ENCODE measurements around the gene PLIN5.

PLIN5 gene, protein sequence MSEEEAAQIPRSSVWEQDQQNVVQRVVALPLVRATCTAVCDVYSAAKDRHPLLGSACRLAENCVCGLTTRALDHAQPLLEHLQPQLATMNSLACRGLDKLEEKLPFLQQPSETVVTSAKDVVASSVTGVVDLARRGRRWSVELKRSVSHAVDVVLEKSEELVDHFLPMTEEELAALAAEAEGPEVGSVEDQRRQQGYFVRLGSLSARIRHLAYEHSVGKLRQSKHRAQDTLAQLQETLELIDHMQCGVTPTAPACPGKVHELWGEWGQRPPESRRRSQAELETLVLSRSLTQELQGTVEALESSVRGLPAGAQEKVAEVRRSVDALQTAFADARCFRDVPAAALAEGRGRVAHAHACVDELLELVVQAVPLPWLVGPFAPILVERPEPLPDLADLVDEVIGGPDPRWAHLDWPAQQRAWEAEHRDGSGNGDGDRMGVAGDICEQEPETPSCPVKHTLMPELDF

GRCh38 chr19:4534836-4535658 lies at the start of gene PLIN5:
TSS of gene PLIN5 (minus strand) at chr19:4535224. CDS start at chr19:4534074, 1,150 bp downstream.
- peak; percentile 76 for DNase-seq

- peak; percentile 10 for DNase-seq
Measured at GRCh38 chr19:4583961-4584669, 49.1 kb upstream of the PLIN5 start.

- DNase-seq = no peak
Measured at GRCh38 chr19:4582980-4583842, 48.2 kb upstream of the PLIN5 start.

DNA sequence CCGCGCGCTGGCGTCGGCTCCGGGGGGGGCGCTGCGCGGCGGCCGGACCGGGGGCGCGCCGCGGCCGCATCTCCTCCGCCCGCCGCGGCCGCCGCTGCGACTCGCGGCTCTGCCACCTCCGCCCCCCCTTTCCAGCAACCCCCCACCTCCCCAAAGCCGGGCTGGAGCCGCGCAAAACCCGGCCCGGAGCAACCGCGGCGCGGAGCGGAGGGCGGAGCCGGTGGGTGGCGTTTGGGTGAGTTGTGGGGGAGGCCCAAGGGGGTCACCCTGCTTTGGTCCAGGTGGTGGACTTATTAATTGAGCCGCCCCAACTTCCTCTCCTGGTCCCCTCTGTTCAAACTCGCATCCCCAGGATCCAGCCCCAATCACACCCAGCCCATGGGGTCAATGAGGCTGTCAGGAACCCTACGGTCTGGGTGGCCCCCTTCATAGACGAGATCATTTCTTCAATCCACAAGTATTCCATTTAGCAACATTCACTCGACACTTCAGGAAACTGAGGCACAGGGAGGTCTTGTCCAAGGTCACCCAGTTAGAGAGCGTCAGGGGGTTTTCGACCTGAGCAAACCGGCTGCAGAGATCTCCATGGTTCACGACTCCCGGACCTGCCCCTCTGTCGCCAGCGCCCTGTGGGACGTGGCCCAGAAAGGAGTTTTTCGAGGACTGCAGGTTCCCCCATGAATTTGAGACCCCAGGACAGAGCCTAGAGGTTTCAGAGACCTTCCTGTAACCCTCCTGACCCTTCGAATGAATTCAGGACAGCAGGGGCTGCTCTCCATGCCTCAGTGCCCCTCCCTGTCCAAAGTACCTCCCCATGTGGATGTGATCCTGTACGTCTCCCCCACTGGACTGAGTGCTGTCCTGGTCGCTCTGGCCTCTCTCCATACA lies 46.9 kb upstream of the PLIN5 start:
- DNase-seq = peak; percentile 13

- DNase-seq = no peak
Measured at GRCh38 chr19:4580961-4581665, 46.1 kb upstream of the PLIN5 start.

DNA sequence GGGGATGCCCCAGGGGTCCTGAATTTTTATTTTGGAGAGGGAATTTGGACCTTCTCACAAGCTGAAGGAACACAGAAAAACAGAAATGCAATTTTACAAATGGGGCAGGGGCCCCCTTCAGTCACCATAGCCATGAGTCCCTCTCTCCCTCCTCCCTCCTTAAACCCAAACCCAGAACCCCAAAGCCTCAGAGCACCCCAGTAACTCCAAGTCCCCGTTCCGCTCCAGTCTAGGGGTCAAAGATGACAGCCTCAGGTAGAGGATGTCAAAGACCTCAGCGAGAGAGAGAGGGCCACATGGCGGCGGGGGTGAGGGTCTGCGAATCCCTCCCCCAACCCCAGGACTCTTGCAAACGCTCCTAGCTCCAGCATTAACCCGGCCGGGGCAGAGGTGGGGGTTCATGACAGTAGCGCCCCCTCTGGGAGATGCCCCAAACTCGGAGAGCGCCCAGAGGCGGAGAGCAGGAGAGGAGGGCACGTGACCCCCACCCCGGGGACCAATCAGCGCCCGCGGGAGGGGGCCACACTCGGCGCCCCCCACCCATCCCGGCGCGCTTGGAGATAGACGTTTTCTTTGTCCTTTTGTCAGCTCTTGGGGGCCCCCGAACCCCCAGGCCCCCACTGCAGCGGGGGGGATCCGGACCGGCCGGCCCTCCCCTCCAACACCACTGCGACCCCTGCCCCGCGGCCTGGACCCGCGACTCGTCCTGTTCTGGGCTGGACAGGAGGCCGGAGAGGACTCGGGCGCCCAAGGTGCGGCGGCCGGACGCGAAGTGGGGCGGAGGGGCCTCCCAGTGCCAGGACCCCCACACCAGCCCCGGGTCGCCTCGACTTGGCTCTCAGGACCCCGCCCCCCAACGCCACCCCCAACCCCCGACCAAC lies 45.2 kb upstream of the PLIN5 start:
- no peak for DNase-seq

DNA sequence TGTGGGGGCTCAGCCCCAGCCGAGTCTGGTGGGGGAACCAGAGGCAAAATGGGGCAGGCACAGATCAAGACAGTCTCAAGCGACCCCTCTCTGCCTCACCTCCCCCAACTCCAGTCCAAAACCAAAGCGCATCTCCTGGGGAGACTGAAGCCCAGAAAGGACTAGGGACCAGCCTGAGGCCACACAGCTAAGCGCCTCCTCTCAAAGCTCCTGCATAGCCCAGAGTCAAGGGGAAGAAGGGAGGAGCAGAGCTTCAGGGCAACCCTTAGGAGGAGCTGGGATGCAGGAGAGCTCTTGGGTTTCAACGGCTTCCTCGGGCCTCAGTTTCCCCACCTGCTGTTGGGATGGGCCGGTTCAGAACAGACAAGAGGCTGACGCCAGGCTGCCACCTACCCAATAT lies 44.4 kb upstream of the PLIN5 start:
- no peak for DNase-seq

- no peak for DNase-seq
Measured at GRCh38 chr19:4578552-4579248, 43.7 kb upstream of the PLIN5 start.

- no peak for DNase-seq
Measured at GRCh38 chr19:4577020-4577782, 42.2 kb upstream of the PLIN5 start.

DNA sequence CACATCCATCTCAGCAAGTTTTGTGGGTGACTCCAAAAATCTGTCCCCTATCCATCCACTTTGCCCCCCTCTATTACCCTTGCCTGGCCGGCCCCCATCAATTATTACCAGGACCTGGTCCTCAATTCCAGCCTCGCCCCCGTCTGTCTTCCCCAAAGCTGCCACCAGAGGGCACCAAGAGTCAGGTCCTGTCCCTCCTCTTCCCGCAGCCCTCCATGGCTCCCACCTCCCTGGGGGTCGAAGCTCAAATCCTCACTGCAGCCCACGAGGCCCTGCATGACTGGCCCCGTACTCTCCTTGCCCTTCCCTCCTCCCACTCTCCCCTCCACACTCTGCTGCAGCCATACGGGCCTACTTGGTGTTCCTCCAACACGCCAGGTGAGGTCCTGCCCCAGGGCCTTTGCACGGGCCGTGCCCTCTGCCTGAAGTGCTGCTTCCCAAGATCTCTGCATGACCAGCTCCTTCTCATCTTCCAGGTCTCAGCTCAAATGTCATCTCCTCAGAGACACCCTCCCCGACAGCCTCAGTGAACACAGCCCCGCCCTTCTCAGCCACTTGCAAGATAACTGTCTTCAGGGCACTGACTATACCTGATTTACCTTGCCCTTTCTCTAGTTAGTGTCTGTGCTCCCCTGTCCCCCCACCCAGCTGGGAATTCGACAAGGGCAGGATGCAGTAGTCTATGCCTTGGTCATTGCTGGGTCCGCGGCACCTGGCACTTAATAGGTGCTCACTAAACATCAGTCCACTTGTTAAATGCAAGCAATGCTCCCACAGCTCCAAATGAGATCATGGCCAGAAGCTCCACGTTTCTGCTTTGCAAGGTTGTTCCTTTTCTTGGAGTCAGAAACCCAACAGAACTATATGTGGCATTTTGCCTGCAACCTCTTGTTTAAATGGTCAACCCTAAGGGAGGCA lies 41.3 kb upstream of the PLIN5 start:
- DNase-seq = peak; percentile 40

DNA sequence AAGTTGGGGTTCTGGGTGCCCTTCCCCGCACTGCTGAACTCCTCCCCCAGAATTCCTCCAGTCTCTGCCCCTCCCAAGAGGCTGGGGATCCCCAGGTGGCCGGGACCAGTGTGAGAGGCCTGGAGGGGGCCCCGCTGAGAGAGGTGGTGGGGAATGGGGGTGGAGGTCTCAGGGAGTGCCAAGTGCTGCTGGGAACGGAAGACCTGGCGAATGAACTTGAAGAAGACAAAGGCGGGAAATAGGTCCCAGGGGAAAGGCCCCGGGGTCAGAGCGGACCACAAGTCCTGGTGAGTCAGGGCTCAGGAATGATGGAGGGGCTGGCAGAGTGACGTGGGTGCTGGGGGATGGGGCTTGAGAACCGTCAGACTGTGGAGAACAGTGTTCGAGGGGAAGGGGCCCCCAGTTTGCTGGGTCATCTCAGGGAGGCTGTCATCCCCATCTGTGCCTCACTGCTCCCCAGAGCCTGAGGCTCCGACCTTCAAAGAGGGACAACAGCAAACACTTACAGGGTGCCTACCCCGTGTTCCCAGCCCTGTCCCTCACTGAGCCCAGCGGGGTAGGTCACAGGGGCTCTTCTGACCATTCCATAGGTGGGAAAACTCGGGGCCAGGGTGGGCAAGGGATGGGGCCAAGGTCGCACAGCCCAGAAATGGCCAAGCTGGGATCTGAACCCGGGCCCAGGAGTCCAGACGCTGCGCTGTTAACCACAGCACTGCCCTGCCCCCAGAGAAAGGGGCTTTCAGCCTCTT lies 40.4 kb upstream of the PLIN5 start:
- DNase-seq = no peak

- DNase-seq = no peak
Measured at GRCh38 chr19:4573682-4574081, 38.7 kb upstream of the PLIN5 start.

GRCh38 chr19:4571305-4571917 lies 36.4 kb upstream of the PLIN5 start:
- DNase-seq = no peak

- no peak for DNase-seq
Measured at GRCh38 chr19:4570916-4571304, 35.9 kb upstream of the PLIN5 start.

GRCh38 chr19:4570402-4570801 lies 35.4 kb upstream of the PLIN5 start:
- no peak for DNase-seq

GRCh38 chr19:4568886-4569285 lies 33.9 kb upstream of the PLIN5 start:
- no peak for DNase-seq
